ENCODE results near the gene SLC11A1. TPM values are rescaled to one million over a fixed set of nuclear protein-coding genes. Genes with fewer than 3 reads are reported as not detected.
A peak's percentile ranks its signal among the peaks of the same experiment; 100 is the strongest.

Gene SLC11A1
- total and polyA plus RNA-seq, 2 experiments from 2014 or later: 0.31 TPM; not detected in 1

- no peaks in the 10 kb centered on the region for H4K20me1 ChIP-seq (replicated peaks; ENCODE audit: insufficient read depth)
- no peak overlapping the region for H3K4me3 ChIP-seq
- no peak overlapping the region for H2AFZ ChIP-seq
- H3K4me2 ChIP-seq: no peak overlapping the region
- H3K27ac ChIP-seq (ENCODE audit: low read depth): no peak overlapping the region
- H3K4me1 ChIP-seq (ENCODE audit: insufficient read depth): peaks cover 8% of the 10 kb centered on the region; the same call in 1 of the 2 replicates
- TF ChIP-seq NANOG (IDR thresholded peaks at IDR 0.05; ENCODE audit: borderline replicate concordance): no peak
- TF ChIP-seq POLR2AphosphoS5 (IDR thresholded peaks at IDR 0.05; ENCODE audit: low read depth): no peak
- no peaks in the 10 kb centered on the region for H3K79me2 ChIP-seq (replicated peaks; ENCODE audit: insufficient read depth)
- DNase-seq (ENCODE audit: low spot score) (no peak), ATAC-seq (no peak)
- H3K27me3 ChIP-seq (ENCODE audit: insufficient read depth): no peaks in the 10 kb centered on the region
- no peaks in the 10 kb centered on the region for H3K36me3 Mint-ChIP-seq (ENCODE audit: low read depth)
- no peaks in the 10 kb centered on the region for H3F3A ChIP-seq (replicated peaks; ENCODE audit: low read depth)
- H3K36me3 ChIP-seq (ENCODE audit: insufficient read depth): no peaks in the 10 kb centered on the region
- H3K27me3 Mint-ChIP-seq (ENCODE audit: insufficient read depth, low read depth, poor library complexity): peaks cover 4% of the 10 kb centered on the region
- H3K4me1 Mint-ChIP-seq: peaks cover 6% of the 10 kb centered on the region; the same call in 2 of the 3 replicates
- no peak overlapping the region for H3K4me3 Mint-ChIP-seq
- H3K9me2 ChIP-seq (ENCODE audit: insufficient read depth): no peaks in the 10 kb centered on the region
- H3K27ac Mint-ChIP-seq: peak overlapping the region; percentile 68; the same call in 1 of the 2 replicates
- no peaks in the 10 kb centered on the region for H3K9me3 Mint-ChIP-seq
Observed at GRCh38 chr2:218423584-218423983, 41.5 kb downstream of the SLC11A1 start.

- H3K4me1 Mint-ChIP-seq: no peaks in the 10 kb centered on the region
- no peaks in the 10 kb centered on the region for H3K9me2 ChIP-seq (ENCODE audit: insufficient read depth)
- H2AFZ ChIP-seq: no peak overlapping the region
- TF ChIP-seq, protein P1, sequence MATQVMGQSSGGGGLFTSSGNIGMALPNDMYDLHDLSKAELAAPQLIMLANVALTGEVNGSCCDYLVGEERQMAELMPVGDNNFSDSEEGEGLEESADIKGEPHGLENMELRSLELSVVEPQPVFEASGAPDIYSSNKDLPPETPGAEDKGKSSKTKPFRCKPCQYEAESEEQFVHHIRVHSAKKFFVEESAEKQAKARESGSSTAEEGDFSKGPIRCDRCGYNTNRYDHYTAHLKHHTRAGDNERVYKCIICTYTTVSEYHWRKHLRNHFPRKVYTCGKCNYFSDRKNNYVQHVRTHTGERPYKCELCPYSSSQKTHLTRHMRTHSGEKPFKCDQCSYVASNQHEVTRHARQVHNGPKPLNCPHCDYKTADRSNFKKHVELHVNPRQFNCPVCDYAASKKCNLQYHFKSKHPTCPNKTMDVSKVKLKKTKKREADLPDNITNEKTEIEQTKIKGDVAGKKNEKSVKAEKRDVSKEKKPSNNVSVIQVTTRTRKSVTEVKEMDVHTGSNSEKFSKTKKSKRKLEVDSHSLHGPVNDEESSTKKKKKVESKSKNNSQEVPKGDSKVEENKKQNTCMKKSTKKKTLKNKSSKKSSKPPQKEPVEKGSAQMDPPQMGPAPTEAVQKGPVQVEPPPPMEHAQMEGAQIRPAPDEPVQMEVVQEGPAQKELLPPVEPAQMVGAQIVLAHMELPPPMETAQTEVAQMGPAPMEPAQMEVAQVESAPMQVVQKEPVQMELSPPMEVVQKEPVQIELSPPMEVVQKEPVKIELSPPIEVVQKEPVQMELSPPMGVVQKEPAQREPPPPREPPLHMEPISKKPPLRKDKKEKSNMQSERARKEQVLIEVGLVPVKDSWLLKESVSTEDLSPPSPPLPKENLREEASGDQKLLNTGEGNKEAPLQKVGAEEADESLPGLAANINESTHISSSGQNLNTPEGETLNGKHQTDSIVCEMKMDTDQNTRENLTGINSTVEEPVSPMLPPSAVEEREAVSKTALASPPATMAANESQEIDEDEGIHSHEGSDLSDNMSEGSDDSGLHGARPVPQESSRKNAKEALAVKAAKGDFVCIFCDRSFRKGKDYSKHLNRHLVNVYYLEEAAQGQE (IDR thresholded peaks at IDR 0.05; ENCODE audit: unreplicated experiment): no peak
- no peak for TF ChIP-seq STAT1 (IDR thresholded peaks at IDR 0.05; ENCODE audit: unreplicated experiment)
- TF ChIP-seq, protein P2, sequence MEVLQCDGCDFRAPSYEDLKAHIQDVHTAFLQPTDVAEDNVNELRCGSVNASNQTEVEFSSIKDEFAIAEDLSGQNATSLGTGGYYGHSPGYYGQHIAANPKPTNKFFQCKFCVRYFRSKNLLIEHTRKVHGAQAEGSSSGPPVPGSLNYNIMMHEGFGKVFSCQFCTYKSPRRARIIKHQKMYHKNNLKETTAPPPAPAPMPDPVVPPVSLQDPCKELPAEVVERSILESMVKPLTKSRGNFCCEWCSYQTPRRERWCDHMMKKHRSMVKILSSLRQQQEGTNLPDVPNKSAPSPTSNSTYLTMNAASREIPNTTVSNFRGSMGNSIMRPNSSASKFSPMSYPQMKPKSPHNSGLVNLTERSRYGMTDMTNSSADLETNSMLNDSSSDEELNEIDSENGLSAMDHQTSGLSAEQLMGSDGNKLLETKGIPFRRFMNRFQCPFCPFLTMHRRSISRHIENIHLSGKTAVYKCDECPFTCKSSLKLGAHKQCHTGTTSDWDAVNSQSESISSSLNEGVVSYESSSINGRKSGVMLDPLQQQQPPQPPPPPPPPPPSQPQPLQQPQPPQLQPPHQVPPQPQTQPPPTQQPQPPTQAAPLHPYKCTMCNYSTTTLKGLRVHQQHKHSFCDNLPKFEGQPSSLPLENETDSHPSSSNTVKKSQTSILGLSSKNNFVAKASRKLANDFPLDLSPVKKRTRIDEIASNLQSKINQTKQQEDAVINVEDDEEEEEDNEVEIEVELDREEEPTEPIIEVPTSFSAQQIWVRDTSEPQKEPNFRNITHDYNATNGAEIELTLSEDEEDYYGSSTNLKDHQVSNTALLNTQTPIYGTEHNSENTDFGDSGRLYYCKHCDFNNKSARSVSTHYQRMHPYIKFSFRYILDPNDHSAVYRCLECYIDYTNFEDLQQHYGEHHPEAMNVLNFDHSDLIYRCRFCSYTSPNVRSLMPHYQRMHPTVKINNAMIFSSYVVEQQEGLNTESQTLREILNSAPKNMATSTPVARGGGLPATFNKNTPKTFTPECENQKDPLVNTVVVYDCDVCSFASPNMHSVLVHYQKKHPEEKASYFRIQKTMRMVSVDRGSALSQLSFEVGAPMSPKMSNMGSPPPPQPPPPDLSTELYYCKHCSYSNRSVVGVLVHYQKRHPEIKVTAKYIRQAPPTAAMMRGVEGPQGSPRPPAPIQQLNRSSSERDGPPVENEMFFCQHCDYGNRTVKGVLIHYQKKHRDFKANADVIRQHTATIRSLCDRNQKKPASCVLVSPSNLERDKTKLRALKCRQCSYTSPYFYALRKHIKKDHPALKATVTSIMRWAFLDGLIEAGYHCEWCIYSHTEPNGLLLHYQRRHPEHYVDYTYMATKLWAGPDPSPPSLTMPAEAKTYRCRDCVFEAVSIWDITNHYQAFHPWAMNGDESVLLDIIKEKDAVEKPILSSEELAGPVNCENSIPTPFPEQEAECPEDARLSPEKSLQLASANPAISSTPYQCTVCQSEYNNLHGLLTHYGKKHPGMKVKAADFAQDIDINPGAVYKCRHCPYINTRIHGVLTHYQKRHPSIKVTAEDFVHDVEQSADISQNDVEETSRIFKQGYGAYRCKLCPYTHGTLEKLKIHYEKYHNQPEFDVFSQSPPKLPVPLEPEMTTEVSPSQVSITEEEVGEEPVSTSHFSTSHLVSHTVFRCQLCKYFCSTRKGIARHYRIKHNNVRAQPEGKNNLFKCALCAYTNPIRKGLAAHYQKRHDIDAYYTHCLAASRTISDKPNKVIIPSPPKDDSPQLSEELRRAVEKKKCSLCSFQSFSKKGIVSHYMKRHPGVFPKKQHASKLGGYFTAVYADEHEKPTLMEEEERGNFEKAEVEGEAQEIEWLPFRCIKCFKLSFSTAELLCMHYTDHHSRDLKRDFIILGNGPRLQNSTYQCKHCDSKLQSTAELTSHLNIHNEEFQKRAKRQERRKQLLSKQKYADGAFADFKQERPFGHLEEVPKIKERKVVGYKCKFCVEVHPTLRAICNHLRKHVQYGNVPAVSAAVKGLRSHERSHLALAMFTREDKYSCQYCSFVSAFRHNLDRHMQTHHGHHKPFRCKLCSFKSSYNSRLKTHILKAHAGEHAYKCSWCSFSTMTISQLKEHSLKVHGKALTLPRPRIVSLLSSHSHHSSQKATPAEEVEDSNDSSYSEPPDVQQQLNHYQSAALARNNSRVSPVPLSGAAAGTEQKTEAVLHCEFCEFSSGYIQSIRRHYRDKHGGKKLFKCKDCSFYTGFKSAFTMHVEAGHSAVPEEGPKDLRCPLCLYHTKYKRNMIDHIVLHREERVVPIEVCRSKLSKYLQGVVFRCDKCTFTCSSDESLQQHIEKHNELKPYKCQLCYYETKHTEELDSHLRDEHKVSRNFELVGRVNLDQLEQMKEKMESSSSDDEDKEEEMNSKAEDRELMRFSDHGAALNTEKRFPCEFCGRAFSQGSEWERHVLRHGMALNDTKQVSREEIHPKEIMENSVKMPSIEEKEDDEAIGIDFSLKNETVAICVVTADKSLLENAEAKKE (CRISPR knock-in tag; IDR thresholded peaks at IDR 0.05): no peak
- ATAC-seq (no peak), DNase-seq (ENCODE audit: low spot score) (no peak)
- no peaks in the 10 kb centered on the region for H3K36me3 ChIP-seq (ENCODE audit: insufficient read depth)
- no peak overlapping the region for H3K4me2 ChIP-seq
- H4K20me1 ChIP-seq (replicated peaks; ENCODE audit: insufficient read depth): no peaks in the 10 kb centered on the region
- peaks cover 7% of the 10 kb centered on the region for H3K27me3 Mint-ChIP-seq (ENCODE audit: insufficient read depth, low read depth, poor library complexity)
- no peaks in the 10 kb centered on the region for H3K9me3 Mint-ChIP-seq
- no peak overlapping the region for H3K4me3 ChIP-seq
- H3K27me3 ChIP-seq (ENCODE audit: insufficient read depth): no peaks in the 10 kb centered on the region
- no peaks in the 10 kb centered on the region for H3K79me2 ChIP-seq (replicated peaks; ENCODE audit: insufficient read depth)
- no peak overlapping the region for H3K4me3 Mint-ChIP-seq
- H3K36me3 Mint-ChIP-seq (ENCODE audit: low read depth): no peaks in the 10 kb centered on the region
- H3K27ac Mint-ChIP-seq: no peak overlapping the region
- H3K4me1 ChIP-seq (ENCODE audit: insufficient read depth): no peaks in the 10 kb centered on the region
- H3K27ac ChIP-seq (ENCODE audit: low read depth): no peak overlapping the region
- no peaks in the 10 kb centered on the region for H3F3A ChIP-seq (replicated peaks; ENCODE audit: low read depth)
Observed at GRCh38 chr2:218425531-218425930, 43.5 kb downstream of the SLC11A1 start.

All from GM23338 (cell line).